DOHH2 (cell line): ENCODE data around the gene CDK5.

ENCODE experiments used
- EZH2phosphoT487 ChIP-seq: fragments of 200-600 bp; sonication (generic); IDR thresholded peaks from 2 replicates; pipeline ENCODE4 v1.6.1; 2017; ENCODE audit warnings: borderline replicate concordance, mild to moderate bottlenecking, antibody characterized with exemption, low read length, moderate library complexity, mixed read lengths
- TF ChIP-seq, protein P1 (sequence below): fragments of 200-600 bp; sonication (generic); IDR thresholded peaks from one replicate; pipeline ENCODE4 v1.5.1; 2014; ENCODE audit warnings: antibody characterized with exemption, mild to moderate bottlenecking, low read depth, low read length; ENCODE audit not compliant: poor library complexity, severe bottlenecking

DNA sequence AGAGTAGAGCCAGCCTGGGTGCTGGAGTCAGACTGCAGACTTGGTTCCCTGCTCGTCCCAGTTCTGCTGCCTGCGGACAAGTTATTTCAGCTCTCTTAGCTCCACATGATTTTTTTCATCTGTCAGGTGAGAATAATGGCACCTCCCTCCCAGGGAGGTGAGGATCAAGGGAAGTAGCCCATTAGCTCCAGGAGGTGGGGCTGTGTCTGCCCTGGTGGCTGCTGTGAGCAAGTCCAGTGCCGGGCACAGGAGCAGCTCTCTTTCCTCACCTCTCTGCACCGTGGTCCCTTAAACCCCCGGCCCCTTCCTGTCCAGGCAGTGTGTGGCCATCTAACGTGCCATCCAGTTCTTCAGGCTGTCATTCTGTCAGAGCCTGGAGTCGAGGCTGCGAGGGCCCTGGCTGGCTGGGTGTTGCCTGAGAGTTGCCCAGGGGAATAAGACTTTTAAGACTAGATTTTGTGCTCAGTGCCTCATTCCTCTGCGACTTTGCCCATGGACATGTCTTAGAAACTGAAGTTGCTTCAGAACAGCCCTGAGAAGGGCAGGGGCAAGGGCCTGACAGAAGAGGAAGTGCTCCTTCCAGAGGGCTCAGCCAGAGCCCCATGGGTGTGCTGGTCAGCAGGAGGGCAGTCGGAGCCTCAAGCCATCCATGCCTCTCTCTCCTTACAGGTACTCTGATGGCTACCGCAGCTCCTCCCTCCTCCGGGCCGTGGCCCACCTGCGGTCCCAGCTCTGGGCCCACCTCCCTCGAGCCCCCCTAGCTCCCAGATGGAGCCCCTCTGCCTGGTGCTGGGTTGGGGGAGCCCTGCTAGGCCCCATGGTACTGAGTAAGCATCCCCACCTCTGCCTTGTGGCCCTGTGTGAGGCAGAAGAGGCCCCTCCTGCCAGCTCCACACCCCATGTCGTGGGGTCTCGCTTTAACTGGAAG is 24.5 kb downstream of the CDK5 start:
- TF ChIP-seq, protein P1, sequence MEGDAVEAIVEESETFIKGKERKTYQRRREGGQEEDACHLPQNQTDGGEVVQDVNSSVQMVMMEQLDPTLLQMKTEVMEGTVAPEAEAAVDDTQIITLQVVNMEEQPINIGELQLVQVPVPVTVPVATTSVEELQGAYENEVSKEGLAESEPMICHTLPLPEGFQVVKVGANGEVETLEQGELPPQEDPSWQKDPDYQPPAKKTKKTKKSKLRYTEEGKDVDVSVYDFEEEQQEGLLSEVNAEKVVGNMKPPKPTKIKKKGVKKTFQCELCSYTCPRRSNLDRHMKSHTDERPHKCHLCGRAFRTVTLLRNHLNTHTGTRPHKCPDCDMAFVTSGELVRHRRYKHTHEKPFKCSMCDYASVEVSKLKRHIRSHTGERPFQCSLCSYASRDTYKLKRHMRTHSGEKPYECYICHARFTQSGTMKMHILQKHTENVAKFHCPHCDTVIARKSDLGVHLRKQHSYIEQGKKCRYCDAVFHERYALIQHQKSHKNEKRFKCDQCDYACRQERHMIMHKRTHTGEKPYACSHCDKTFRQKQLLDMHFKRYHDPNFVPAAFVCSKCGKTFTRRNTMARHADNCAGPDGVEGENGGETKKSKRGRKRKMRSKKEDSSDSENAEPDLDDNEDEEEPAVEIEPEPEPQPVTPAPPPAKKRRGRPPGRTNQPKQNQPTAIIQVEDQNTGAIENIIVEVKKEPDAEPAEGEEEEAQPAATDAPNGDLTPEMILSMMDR, result no peak
- no peak for TF ChIP-seq EZH2phosphoT487
